ENCODE data around the gene TRIP13. TPM values are rescaled to one million over a fixed set of nuclear protein-coding genes. Genes with fewer than 3 reads are reported as not detected.

The TRIP13 gene
- polyA plus RNA-seq, 10 donors, result 6.5 to 14.2 (median 8.6) TPM

DNA sequence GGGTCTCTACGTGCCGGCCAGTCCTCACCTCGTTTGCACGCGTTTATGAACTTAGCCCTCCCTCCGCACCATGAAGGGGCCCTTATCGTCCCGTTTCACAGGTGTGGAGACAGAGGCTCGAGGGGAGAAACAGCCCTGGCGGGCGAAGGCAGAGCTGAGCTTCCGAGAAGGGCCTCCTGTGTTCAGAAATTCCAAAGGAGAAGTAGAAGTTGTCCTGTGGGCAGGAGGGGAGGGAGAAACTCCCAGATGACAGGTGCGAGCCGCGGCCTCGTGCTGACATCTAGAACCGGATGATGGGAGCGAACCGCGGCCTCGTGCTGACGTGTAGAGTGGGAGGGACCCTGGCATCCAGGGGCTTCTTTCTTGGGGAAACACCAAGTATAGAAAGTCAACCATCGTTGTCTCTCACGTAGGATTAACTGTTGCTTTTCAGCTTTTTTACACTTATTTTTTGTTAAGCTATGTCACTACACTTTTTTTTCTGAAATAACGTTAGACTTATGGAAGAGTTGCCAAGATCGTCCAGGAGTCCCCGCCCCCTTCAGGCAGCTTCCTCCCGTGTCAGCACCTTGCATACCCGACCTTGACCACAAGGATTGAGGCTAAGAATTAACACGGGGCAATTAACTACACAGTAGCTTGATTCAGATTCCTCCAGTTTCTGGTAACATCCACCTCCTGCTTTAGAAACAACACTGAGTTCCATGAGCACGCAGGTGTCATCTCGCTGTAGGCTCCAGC lies 73.1 kb downstream of the TRIP13 start:
- DNase-seq, result no peak

DNA sequence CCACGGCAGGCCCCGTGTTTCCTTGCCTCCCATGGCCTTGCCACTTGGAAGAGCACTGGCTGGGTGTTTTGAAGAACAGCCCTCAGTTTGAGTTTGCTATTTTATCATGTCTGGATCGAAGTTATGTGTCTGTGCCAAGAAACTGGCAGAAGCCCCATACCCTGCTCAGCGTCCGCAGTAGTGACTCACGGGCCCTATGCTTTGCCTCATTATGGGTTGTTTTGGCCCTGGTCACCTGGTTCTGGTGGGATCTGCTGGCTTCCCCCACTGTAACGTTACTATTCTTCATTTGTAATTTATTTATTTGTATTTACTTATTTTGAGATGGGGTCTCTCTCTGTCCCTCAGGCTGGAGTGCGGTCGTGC lies 73.6 kb downstream of the TRIP13 start:
- DNase-seq, result no peak

- DNase-seq, result no peak
These were observed 74.3 kb downstream of the TRIP13 start for GRCh38 chr5:966941-967340.

Other genes starting within 250 kb of the TRIP13 start
- 10 to 100 TPM in 1 of 10 donors, 1 to 10 TPM in 9; 4.0 to 12.3 (median 8.0) TPM for gene TPPP, start 199.5 kb upstream of the TRIP13 start, polyA plus RNA-seq (ENCODE audit: insufficient read length in 10 of 10)
- gene ZDHHC11B, start 108.2 kb upstream of the TRIP13 start, polyA plus RNA-seq (ENCODE audit: insufficient read length in 10 of 10), result 10 to 100 TPM in 6 of 10 donors, 1 to 10 TPM in 4; 4.6 to 37.2 (median 10.9) TPM
- 10 to 100 TPM in 2 of 10 donors, 1 to 10 TPM in 8; 3.9 to 25.0 (median 7.9) TPM for gene ZDHHC11, start 41.9 kb upstream of the TRIP13 start, polyA plus RNA-seq (ENCODE audit: insufficient read length in 10 of 10)
- 10 to 100 TPM; 22.5 to 34.4 (median 27.5) TPM for gene BRD9, start 83 bp upstream of the TRIP13 start, polyA plus RNA-seq (ENCODE audit: insufficient read length in 10 of 10)
- 10 to 100 TPM in 1 of 10 donors, 1 to 10 TPM in 9; 1.6 to 19.5 (median 2.4) TPM for gene NKD2, start 115.9 kb downstream of the TRIP13 start, polyA plus RNA-seq (ENCODE audit: insufficient read length in 10 of 10)
- 10 to 100 TPM in 3 of 10 donors, 1 to 10 TPM in 7; 6.8 to 13.6 (median 8.3) TPM for gene SLC12A7, start 219.2 kb downstream of the TRIP13 start, polyA plus RNA-seq (ENCODE audit: insufficient read length in 10 of 10)

All from muscle of back (tissue), 11 donors.